Esophagus muscularis mucosa (tissue), 4 donors: Measurements from ENCODE around the gene RPL28. TPM values are rescaled to one million over a fixed set of nuclear protein-coding genes. Genes with fewer than 3 reads are reported as not detected.
"Not testable (repeated sequence)": the region's sequence is repeated elsewhere in the genome, so short reads cannot be mapped to it uniquely, and the experiment has no call there.

Experiments used
- DNase-seq: peaks from one replicate; pipeline ENCODE4 v3.0.0-alpha.2; 2017; ENCODE audit errors: extremely low spot score
- H3K27ac ChIP-seq, 4 donors: fragments of 200-600 bp; sonication (generic); replicated peaks in 1 of 4; 1 replicate in 3 of 4; 2 replicates in 1 of 4; pipeline ENCODE4 v1.5.1; 2016 to 2019; ENCODE audit warnings: mild to moderate bottlenecking in 1 of 4
- H3K27me3 ChIP-seq, 4 donors: fragments of 200-600 bp; sonication (generic); one replicate each; pipeline versions ENCODE4 v1.5.1 to v1.6.0; 2016 to 2019
- H3K36me3 ChIP-seq, 4 donors: fragments of 200-600 bp; sonication (generic); one replicate each; pipeline ENCODE4 v1.5.1; 2016 to 2019
- H3K4me1 ChIP-seq, 4 donors: fragments of 200-600 bp; sonication (generic); one replicate each; pipeline ENCODE4 v1.5.1; 2016 to 2019
- H3K4me3 ChIP-seq, 4 donors: fragments of 200-600 bp; sonication (generic); 1 replicate in 2 of 4; 2 replicates in 2 of 4; pipeline ENCODE4 v1.5.1; 2016 to 2019; ENCODE audit warnings: mild to moderate bottlenecking in 4 of 4, moderate library complexity in 1 of 4
- H3K9me3 ChIP-seq, 4 donors: fragments of 200-600 bp; sonication (generic); 1 replicate in 3 of 4; 2 replicates in 1 of 4; pipeline ENCODE4 v1.5.1; 2016 to 2019
- EP300 ChIP-seq: sonication (generic); formaldehyde crosslinking; IDR thresholded peaks from one replicate; pipeline ENCODE4 v1.6.1; 2017; ENCODE audit warnings: antibody characterized with exemption
- POLR2A ChIP-seq: fragments of 450-650 bp; IDR thresholded peaks from one replicate; pipeline ENCODE4 v1.6.1; 2017; ENCODE audit warnings: antibody characterized with exemption, moderate library complexity, mild to moderate bottlenecking, low read depth
- POLR2AphosphoS5 ChIP-seq, 2 donors: sonication (generic); formaldehyde crosslinking; IDR thresholded peaks; one replicate each; pipeline ENCODE4 v1.6.1; 2017; ENCODE audit warnings: antibody characterized with exemption in 2 of 2
- WGBS: methylation state at CpG from one replicate; pipeline ENCODE4 v1.1.5; 2018; 5-methylcytosine and 5-hydroxymethylcytosine counted together
- intact Hi-C: fragments of 100-400 bp; cut with DNase I; formaldehyde crosslinking; loops from one replicate; pipeline ENCODE4 v1.15.1; 2023
- total RNA-seq, 4 donors: library from RNA; depleted of rRNA; stranded (reverse); fragments of >200 nt; gene quantifications; one replicate each; pipeline versions ENCODE4 v1.1.0 to v1.2.1, GENCODE V29; 2016
- TF ChIP-seq, protein P1 (sequence below), 3 experiments: fragments of 200-600 bp in 2 of 3; fragments of 450-650 bp in 1 of 3; sonication (generic) in 2 of 3; IDR thresholded peaks; one replicate each; pipeline ENCODE4 v1.5.1; 2017 to 2019; ENCODE audit warnings: antibody characterized with exemption in 3 of 3, mild to moderate bottlenecking in 2 of 3, moderate library complexity in 1 of 3

Gene RPL28
- total RNA-seq, 4 donors from 2014 or later, result 263 to 419 (median 369) TPM

GRCh38 chr19:55447421-55448174, 61.9 kb downstream of the RPL28 start:
- WGBS, result 30% methylated on average over 15 of the region's 16 CpGs
- H3K27me3 ChIP-seq, result peaks cover 5 to 84% (median 53%) of the 10 kb centered on the region in 4 donors
- H3K27ac ChIP-seq, result no peak overlapping the region
- H3K4me1 ChIP-seq, result peaks cover 14 to 28% (median 26%) of the 10 kb centered on the region in 4 donors
- no peaks in the 10 kb centered on the region for H3K9me3 ChIP-seq
- TF ChIP-seq POLR2AphosphoS5 (IDR thresholded peaks at IDR 0.05) (no peak), POLR2A (no peak), EP300 (no peak)
- TF ChIP-seq, protein P1, sequence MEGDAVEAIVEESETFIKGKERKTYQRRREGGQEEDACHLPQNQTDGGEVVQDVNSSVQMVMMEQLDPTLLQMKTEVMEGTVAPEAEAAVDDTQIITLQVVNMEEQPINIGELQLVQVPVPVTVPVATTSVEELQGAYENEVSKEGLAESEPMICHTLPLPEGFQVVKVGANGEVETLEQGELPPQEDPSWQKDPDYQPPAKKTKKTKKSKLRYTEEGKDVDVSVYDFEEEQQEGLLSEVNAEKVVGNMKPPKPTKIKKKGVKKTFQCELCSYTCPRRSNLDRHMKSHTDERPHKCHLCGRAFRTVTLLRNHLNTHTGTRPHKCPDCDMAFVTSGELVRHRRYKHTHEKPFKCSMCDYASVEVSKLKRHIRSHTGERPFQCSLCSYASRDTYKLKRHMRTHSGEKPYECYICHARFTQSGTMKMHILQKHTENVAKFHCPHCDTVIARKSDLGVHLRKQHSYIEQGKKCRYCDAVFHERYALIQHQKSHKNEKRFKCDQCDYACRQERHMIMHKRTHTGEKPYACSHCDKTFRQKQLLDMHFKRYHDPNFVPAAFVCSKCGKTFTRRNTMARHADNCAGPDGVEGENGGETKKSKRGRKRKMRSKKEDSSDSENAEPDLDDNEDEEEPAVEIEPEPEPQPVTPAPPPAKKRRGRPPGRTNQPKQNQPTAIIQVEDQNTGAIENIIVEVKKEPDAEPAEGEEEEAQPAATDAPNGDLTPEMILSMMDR (IDR thresholded peaks at IDR 0.05), result no peak
- no peak overlapping the region for H3K4me3 ChIP-seq
- intact Hi-C loops, result no loop called here
- no peaks in the 10 kb centered on the region for H3K36me3 ChIP-seq
- no peak for DNase-seq

DNA sequence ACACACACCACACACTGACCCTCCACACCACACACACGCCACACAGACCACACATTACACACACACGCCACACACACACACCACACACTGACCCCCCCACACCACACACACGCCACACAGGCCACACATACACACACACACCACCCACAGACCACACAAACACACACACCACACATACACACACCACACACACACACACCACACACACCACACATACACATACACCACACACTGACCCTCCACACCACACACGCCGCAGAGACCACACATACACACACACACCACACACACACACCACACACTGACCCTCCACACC, 62.4 kb downstream of the RPL28 start:
- WGBS, result 88% methylated on average over 5 of the region's 5 CpGs
- peaks cover 14 to 28% (median 26%) of the 10 kb centered on the region in 4 donors for H3K4me1 ChIP-seq
- H3K27me3 ChIP-seq, result peaks cover 5 to 84% (median 48%) of the 10 kb centered on the region in 4 donors
- H3K4me3 ChIP-seq, DNase-seq, H3K36me3 ChIP-seq, H3K9me3 ChIP-seq, H3K27ac ChIP-seq, intact Hi-C loops: not testable (repeated sequence)

GRCh38 chr19:55449469-55449868, 63.7 kb downstream of the RPL28 start:
- WGBS, result 48% methylated on average over 13 of the region's 16 CpGs
- peaks cover 0 to 6% (median 2%) of the 10 kb centered on the region in 4 donors for H3K36me3 ChIP-seq
- peaks cover 5 to 71% (median 38%) of the 10 kb centered on the region in 4 donors for H3K27me3 ChIP-seq
- peaks cover 14 to 25% (median 24%) of the 10 kb centered on the region in 4 donors for H3K4me1 ChIP-seq
- H3K4me3 ChIP-seq, result no peak overlapping the region
- TF ChIP-seq EP300 (no peak), POLR2A (no peak), POLR2AphosphoS5 (IDR thresholded peaks at IDR 0.05) (no peak)
- TF ChIP-seq, protein P1 (IDR thresholded peaks at IDR 0.05), result no peak
- DNase-seq, result no peak
- H3K27ac ChIP-seq, result no peak overlapping the region
- intact Hi-C loops, result no loop called here
- no peaks in the 10 kb centered on the region for H3K9me3 ChIP-seq

GRCh38 chr19:55451163-55451964, 65.6 kb downstream of the RPL28 start:
- intact Hi-C loops, result no loop called here

More at GRCh38 chr19:55451163-55451964, 65.6 kb downstream of the RPL28 start:
- H3K27ac ChIP-seq, result no peak overlapping the region
- H3K27me3 ChIP-seq, result peaks cover 5 to 53% (median 25%) of the 10 kb centered on the region in 4 donors
- H3K36me3 ChIP-seq, result peaks cover 5 to 25% (median 17%) of the 10 kb centered on the region in 4 donors
- H3K4me3 ChIP-seq, result peak overlapping the region; percentile 19 to 45 (median 26)
- no peak for DNase-seq
- TF ChIP-seq, protein P1 (IDR thresholded peaks at IDR 0.05), result no peak
- TF ChIP-seq POLR2AphosphoS5 (IDR thresholded peaks at IDR 0.05) (no peak), POLR2A (no peak), EP300 (no peak)
- WGBS, result 1% methylated on average over 19 of the region's 80 CpGs
- H3K9me3 ChIP-seq, result no peaks in the 10 kb centered on the region
- peaks cover 14 to 25% (median 24%) of the 10 kb centered on the region in 4 donors for H3K4me1 ChIP-seq
